LNCAP (cell line): ENCODE data around the gene MMRN1.

Experiments used
- CTCF ChIP-seq: fragments of 450-650 bp; IDR thresholded peaks from 2 replicates; pipeline ENCODE4 v1.5.1; 2017; ENCODE audit warnings: mild to moderate bottlenecking

The MMRN1 gene, protein sequence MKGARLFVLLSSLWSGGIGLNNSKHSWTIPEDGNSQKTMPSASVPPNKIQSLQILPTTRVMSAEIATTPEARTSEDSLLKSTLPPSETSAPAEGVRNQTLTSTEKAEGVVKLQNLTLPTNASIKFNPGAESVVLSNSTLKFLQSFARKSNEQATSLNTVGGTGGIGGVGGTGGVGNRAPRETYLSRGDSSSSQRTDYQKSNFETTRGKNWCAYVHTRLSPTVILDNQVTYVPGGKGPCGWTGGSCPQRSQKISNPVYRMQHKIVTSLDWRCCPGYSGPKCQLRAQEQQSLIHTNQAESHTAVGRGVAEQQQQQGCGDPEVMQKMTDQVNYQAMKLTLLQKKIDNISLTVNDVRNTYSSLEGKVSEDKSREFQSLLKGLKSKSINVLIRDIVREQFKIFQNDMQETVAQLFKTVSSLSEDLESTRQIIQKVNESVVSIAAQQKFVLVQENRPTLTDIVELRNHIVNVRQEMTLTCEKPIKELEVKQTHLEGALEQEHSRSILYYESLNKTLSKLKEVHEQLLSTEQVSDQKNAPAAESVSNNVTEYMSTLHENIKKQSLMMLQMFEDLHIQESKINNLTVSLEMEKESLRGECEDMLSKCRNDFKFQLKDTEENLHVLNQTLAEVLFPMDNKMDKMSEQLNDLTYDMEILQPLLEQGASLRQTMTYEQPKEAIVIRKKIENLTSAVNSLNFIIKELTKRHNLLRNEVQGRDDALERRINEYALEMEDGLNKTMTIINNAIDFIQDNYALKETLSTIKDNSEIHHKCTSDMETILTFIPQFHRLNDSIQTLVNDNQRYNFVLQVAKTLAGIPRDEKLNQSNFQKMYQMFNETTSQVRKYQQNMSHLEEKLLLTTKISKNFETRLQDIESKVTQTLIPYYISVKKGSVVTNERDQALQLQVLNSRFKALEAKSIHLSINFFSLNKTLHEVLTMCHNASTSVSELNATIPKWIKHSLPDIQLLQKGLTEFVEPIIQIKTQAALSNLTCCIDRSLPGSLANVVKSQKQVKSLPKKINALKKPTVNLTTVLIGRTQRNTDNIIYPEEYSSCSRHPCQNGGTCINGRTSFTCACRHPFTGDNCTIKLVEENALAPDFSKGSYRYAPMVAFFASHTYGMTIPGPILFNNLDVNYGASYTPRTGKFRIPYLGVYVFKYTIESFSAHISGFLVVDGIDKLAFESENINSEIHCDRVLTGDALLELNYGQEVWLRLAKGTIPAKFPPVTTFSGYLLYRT

GRCh38 chr4:89894649-89895550 lies at the start of gene MMRN1:
TSS of gene MMRN1 (plus strand) at chr4:89894854. CDS start at chr4:89894972, 118 bp downstream.
- TF ChIP-seq CTCF = no peak

GRCh38 chr4:89847571-89848325 lies 46.9 kb upstream of the MMRN1 start:
- TF ChIP-seq CTCF = no peak

GRCh38 chr4:89855236-89855635 lies 39.4 kb upstream of the MMRN1 start:
- no peak for TF ChIP-seq CTCF

DNA sequence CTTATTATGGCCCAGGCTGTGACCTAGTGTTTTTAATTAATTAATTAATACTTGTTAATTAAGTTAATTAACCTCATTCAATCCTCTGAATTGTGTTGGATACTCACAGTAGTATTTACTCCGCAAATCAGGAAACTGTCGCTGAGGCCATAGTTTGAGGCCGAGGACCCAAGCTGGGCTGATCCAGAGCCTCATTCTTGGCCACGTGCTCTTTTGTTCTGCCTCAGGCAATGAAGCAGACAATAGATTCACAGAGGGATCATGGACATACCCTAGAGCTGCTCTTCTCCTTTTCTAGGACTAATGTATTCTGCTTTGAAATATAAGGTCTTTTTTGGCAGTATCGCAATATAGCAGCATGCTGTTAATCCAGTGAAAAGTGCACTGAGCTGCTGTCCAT lies 33.7 kb upstream of the MMRN1 start:
- TF ChIP-seq CTCF = no peak

- no peak for TF ChIP-seq CTCF
Observed at GRCh38 chr4:89863533-89863932, 31.1 kb upstream of the MMRN1 start.

- no peak for TF ChIP-seq CTCF
Observed at GRCh38 chr4:89868276-89868675, 26.4 kb upstream of the MMRN1 start.
